ENCODE results near the gene CPNE1. TPM values are rescaled to one million over a fixed set of nuclear protein-coding genes. Genes with fewer than 3 reads are reported as not detected.

The CPNE1 gene
- total RNA-seq, 1 donor from 2014 or later = 233 TPM

DNA sequence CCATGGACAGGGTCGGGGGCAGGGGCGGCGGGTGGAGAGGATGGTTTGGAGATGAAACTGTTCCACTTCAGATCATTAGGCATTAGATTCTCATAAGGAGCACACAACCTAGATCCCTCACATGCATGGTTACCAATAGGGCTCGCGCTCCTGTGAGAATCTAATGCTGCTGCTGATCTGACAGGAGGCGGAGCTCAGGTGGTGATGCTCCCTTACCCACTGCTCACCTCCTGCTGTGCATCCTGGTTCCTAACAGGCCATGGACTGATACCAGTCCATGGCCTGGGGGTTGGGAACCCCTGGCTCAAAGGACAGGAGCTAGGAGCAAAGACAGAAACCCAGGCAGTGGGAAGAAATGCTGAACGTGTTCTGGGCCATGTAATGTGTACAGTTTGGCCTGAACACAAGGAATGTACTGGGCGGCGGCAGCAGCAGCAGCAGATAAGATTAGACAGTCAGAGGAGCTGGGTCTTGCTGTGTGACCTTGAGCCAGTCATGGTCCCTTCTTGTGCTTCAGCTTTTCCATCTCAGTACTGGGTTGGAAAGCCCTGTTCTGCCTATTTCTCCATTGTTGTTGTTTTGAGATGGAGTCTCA is 53.8 kb downstream of the CPNE1 start:
- no peak overlapping the region for H3K27ac Mint-ChIP-seq (ENCODE audit: unreplicated experiment)
- peaks cover 4% of the 10 kb centered on the region for H3K27me3 Mint-ChIP-seq (ENCODE audit: unreplicated experiment)
- H3K4me3 Mint-ChIP-seq (ENCODE audit: unreplicated experiment) = no peak overlapping the region
- peaks cover 4% of the 10 kb centered on the region for H3K4me1 Mint-ChIP-seq (ENCODE audit: unreplicated experiment)
- TF ChIP-seq CTCF (IDR thresholded peaks at IDR 0.05; ENCODE audit: unreplicated experiment) = no peak
- H3K9me3 Mint-ChIP-seq (ENCODE audit: unreplicated experiment) = no peaks in the 10 kb centered on the region
- H3K36me3 Mint-ChIP-seq (ENCODE audit: low read depth, unreplicated experiment) = no peaks in the 10 kb centered on the region
- DNase-seq (ENCODE audit: low spot score) = no peak

DNA sequence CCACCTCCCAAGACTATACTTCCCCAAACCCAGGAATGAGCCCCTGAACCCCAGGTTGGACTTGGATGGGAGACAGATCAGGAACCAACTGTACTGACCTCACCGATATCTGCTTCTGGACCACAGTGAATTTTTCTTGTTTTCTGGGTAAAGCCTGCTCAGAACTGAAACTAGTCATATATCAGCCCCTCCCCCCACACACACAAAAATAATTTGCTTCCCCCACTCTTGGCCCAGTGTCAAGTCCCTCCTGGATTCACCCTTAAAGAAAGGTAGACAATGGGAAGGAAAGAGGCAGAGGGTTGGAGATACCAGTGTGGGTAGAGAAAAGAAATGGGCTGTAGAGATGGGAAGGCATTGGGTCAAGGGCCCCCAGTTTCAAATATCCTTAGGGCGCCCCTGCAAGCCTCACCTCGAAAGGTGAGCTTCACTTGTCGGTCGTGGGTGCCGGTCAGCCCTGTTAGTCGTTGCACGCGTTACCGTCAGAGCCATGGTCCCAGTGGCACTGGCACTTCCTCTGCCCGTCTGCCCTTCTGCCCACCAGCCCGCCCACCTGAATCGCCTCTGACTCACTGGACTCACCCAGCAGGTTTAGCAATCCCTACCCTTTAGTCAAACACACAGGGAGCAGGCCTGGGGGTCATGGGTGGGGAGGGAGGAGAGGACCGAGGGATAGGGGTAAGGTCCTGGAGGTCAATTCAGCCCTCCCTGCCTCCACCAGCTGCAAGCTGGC is 57.5 kb downstream of the CPNE1 start:
- H3K36me3 Mint-ChIP-seq (ENCODE audit: low read depth, unreplicated experiment) = peaks cover 3% of the 10 kb centered on the region
- H3K9me3 Mint-ChIP-seq (ENCODE audit: unreplicated experiment) = no peaks in the 10 kb centered on the region
- no peak for TF ChIP-seq CTCF (IDR thresholded peaks at IDR 0.05; ENCODE audit: unreplicated experiment)
- DNase-seq (ENCODE audit: low spot score) = no peak
- no peak overlapping the region for H3K4me3 Mint-ChIP-seq (ENCODE audit: unreplicated experiment)
- H3K27ac Mint-ChIP-seq (ENCODE audit: unreplicated experiment) = no peak overlapping the region
- peaks cover 2% of the 10 kb centered on the region for H3K4me1 Mint-ChIP-seq (ENCODE audit: unreplicated experiment)
- peaks cover 10% of the 10 kb centered on the region for H3K27me3 Mint-ChIP-seq (ENCODE audit: unreplicated experiment)

- no peak for TF ChIP-seq CTCF (IDR thresholded peaks at IDR 0.05; ENCODE audit: unreplicated experiment)
- H3K4me1 Mint-ChIP-seq (ENCODE audit: unreplicated experiment) = peaks cover 2% of the 10 kb centered on the region
- H3K27ac Mint-ChIP-seq (ENCODE audit: unreplicated experiment) = no peak overlapping the region
- H3K27me3 Mint-ChIP-seq (ENCODE audit: unreplicated experiment) = peaks cover 11% of the 10 kb centered on the region
- H3K4me3 Mint-ChIP-seq (ENCODE audit: unreplicated experiment) = no peak overlapping the region
- DNase-seq (ENCODE audit: low spot score) = no peak
- no peaks in the 10 kb centered on the region for H3K9me3 Mint-ChIP-seq (ENCODE audit: unreplicated experiment)
- peaks cover 3% of the 10 kb centered on the region for H3K36me3 Mint-ChIP-seq (ENCODE audit: low read depth, unreplicated experiment)
These were observed 58.6 kb downstream of the CPNE1 start for GRCh38 chr20:35606127-35606526.

GRCh38 chr20:35604449-35604747 is 60.3 kb downstream of the CPNE1 start:
- Mint-ChIP-seq H3K9me3 (ENCODE audit: unreplicated experiment) (no peaks in the 10 kb centered on the region), H3K27me3 (ENCODE audit: unreplicated experiment) (peaks cover 16% of the 10 kb centered on the region), H3K4me3 (ENCODE audit: unreplicated experiment) (no peak overlapping the region), H3K36me3 (ENCODE audit: low read depth, unreplicated experiment) (peaks cover 3% of the 10 kb centered on the region), H3K4me1 (ENCODE audit: unreplicated experiment) (peaks cover 2% of the 10 kb centered on the region), H3K27ac (ENCODE audit: unreplicated experiment) (no peak overlapping the region)
- DNase-seq (ENCODE audit: low spot score) = peak; percentile 43
- TF ChIP-seq CTCF (IDR thresholded peaks at IDR 0.05; ENCODE audit: unreplicated experiment) = no peak

DNA sequence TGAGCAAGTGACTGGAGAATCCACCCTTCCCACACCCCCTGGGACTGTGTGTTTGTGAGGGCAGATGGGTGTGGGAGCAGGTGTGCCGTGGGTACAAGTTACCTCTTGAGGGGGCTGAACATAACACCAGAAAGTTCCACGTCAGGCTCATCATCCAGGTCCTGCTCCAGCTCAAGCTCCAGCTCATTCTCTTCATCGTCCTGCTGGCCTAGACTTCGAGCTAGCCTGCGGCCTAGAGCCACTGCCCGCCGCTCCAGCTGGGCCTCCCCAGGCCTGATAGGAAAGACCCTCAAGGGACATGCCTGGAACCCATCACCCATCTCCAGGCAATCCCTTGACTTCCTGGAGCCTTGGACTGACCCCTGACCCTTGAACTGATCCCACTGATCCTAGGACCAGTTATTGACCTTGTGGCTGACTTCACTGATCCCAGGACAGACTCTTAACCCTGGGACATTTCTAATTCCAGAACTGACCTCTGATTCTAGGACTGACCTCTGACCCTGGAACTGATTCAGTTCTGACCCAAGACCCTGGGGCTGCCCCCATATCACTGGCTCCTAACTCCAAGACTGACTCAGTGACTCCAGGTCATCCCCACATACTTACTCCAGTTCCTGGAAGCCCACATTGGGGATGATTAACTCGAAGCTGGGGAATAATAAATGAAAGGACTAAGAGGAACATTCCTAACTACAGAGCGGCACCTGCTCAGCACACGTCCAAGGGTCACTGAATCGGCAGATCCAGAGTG is 60.8 kb downstream of the CPNE1 start:
- TF ChIP-seq CTCF (IDR thresholded peaks at IDR 0.05; ENCODE audit: unreplicated experiment) = no peak
- no peak overlapping the region for H3K4me3 Mint-ChIP-seq (ENCODE audit: unreplicated experiment)
- DNase-seq (ENCODE audit: low spot score) = no peak
- H3K4me1 Mint-ChIP-seq (ENCODE audit: unreplicated experiment) = peaks cover 2% of the 10 kb centered on the region
- H3K27ac Mint-ChIP-seq (ENCODE audit: unreplicated experiment) = no peak overlapping the region
- H3K9me3 Mint-ChIP-seq (ENCODE audit: unreplicated experiment) = no peaks in the 10 kb centered on the region
- H3K36me3 Mint-ChIP-seq (ENCODE audit: low read depth, unreplicated experiment) = peaks cover 3% of the 10 kb centered on the region
- peaks cover 18% of the 10 kb centered on the region for H3K27me3 Mint-ChIP-seq (ENCODE audit: unreplicated experiment)
